A673 (cell line): ENCODE data around the gene STH. TPM values are rescaled to one million over a fixed set of nuclear protein-coding genes. Genes with fewer than 3 reads are reported as not detected.

ENCODE experiments used
- BruUV-seq: library from RNA; stranded (reverse); fragments of 400-500 nt; replicated peaks from 2 replicates; lab custom pipeline; 2021; lab: Mats Ljungman, UMichigan
- CTCF ChIA-PET: fragments of 300-600 bp; sonication (Branson Sonifier 250); formaldehyde crosslinking; loops from one replicate; lab custom pipeline; 2022; ENCODE audit warnings: antibody characterized with exemption; lab: Charles Lee
- POLR2A ChIA-PET: fragments of 300-600 bp; sonication (Branson Sonifier 250); formaldehyde crosslinking; loops from one replicate; lab custom pipeline; 2022; ENCODE audit warnings: antibody characterized with exemption; ENCODE audit not compliant: low non-redundant PET; lab: Charles Lee
- DNase-seq: peaks from one replicate; pipeline ENCODE4 v3.0.0-alpha.2; 2015; ENCODE audit warnings: low spot score
- H3K27ac ChIP-seq: fragments of 200-600 bp; sonication (generic); 2 replicates; pipeline ENCODE4 v1.5.1; 2016; ENCODE audit warnings: mixed run types, low read depth, mild to moderate bottlenecking, mixed read lengths, antibody characterized with exemption, low read length; ENCODE audit not compliant: poor library complexity, severe bottlenecking
- H3K27me3 ChIP-seq: fragments of 200-600 bp; sonication (generic); replicated peaks from 2 replicates; pipeline ENCODE4 v1.6.1; 2017; ENCODE audit warnings: mixed run types, low read depth, mild to moderate bottlenecking, mixed read lengths, antibody characterized with exemption, low read length; ENCODE audit not compliant: insufficient read depth, poor library complexity
- H3K36me3 ChIP-seq: fragments of 200-600 bp; sonication (generic); 2 replicates; pipeline ENCODE4 v1.6.1; 2016; ENCODE audit warnings: mixed run types, mild to moderate bottlenecking, mixed read lengths, antibody characterized with exemption, low read length; ENCODE audit not compliant: insufficient read depth, poor library complexity, severe bottlenecking
- H3K4me1 ChIP-seq: fragments of 200-600 bp; sonication (generic); 2 replicates; pipeline ENCODE4 v1.6.1; 2017; ENCODE audit warnings: mixed run types, mild to moderate bottlenecking, mixed read lengths, antibody characterized with exemption, low read length; ENCODE audit not compliant: insufficient read depth, poor library complexity, severe bottlenecking
- H3K4me3 ChIP-seq: fragments of 200-600 bp; sonication (generic); 2 replicates; pipeline ENCODE4 v1.5.1; 2016; ENCODE audit warnings: low read depth, mixed run types, mild to moderate bottlenecking, mixed read lengths, low read length; ENCODE audit not compliant: poor library complexity, severe bottlenecking
- H3K9me3 ChIP-seq: fragments of 200-600 bp; sonication (generic); 2 replicates; pipeline ENCODE4 v1.6.1; 2016; ENCODE audit warnings: mixed run types, low read depth, mild to moderate bottlenecking, mixed read lengths, antibody characterized with exemption, low read length; ENCODE audit not compliant: poor library complexity, severe bottlenecking
- EZH2 ChIP-seq: fragments of 200-600 bp; sonication (generic); IDR thresholded peaks from 2 replicates; pipeline ENCODE4 v1.6.1; 2017; ENCODE audit warnings: borderline replicate concordance, low read depth, mild to moderate bottlenecking, mixed read lengths, antibody characterized with exemption, low read length; ENCODE audit not compliant: poor library complexity, severe bottlenecking
- intact Hi-C: fragments of 100-400 bp; cut with micrococcal nuclease; formaldehyde crosslinking; loops from one replicate; pipeline ENCODE4 v1.10.0; 2022; ENCODE audit not compliant: unreplicated experiment
- total RNA-seq: library from RNA; stranded (reverse); gene quantifications from 2 replicates; pipeline ENCODE4 v1.2.3, GENCODE V29; 2021
- TF ChIP-seq, protein P1 (sequence below): fragments of 300-800, 200-600 bp; sonication (generic); conservative IDR thresholded peaks from 2 replicates; pipeline ENCODE4 v1.5.1; 2017; ENCODE audit warnings: low read depth, mild to moderate bottlenecking, antibody characterized with exemption, low read length, moderate library complexity, mixed read lengths

Gene STH
- total RNA-seq, 1 experiment from 2014 or later, result not detected

DNA sequence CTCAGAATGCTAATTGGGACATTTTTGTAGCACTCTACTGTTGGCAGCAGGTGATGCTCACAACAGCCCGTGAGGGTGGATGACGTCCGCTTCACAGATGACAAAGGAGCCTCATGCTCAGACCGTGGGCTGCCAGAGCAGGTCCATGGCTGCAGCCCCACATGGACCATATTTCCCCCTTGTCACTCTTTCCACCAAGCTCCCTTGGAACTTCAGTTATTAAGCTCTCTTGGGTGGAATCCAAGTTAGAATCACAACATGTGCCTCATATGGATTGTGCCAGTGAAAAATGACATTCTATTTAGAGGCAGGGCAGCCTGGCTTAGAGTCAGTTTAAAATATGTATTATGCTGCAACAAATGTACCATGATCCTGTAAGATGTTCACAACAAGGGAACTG, 33.2 kb upstream of the STH start:
- DNase-seq, result no peak
- H3K27ac ChIP-seq, result no peak overlapping the region
- TF ChIP-seq, protein P1, sequence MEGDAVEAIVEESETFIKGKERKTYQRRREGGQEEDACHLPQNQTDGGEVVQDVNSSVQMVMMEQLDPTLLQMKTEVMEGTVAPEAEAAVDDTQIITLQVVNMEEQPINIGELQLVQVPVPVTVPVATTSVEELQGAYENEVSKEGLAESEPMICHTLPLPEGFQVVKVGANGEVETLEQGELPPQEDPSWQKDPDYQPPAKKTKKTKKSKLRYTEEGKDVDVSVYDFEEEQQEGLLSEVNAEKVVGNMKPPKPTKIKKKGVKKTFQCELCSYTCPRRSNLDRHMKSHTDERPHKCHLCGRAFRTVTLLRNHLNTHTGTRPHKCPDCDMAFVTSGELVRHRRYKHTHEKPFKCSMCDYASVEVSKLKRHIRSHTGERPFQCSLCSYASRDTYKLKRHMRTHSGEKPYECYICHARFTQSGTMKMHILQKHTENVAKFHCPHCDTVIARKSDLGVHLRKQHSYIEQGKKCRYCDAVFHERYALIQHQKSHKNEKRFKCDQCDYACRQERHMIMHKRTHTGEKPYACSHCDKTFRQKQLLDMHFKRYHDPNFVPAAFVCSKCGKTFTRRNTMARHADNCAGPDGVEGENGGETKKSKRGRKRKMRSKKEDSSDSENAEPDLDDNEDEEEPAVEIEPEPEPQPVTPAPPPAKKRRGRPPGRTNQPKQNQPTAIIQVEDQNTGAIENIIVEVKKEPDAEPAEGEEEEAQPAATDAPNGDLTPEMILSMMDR, result no peak
- TF ChIP-seq EZH2, result no peak
- H3K27me3 ChIP-seq, result no peaks in the 10 kb centered on the region
- intact Hi-C loops, result no loop called here
- POLR2A ChIA-PET, result no interaction called here
- H3K4me3 ChIP-seq, result no peak overlapping the region
- BruUV-seq, result no TSS peak
- no peaks in the 10 kb centered on the region for H3K4me1 ChIP-seq
- H3K36me3 ChIP-seq, result no peaks in the 10 kb centered on the region
- H3K9me3 ChIP-seq, result no peaks in the 10 kb centered on the region
- CTCF ChIA-PET, result no interaction called here

DNA sequence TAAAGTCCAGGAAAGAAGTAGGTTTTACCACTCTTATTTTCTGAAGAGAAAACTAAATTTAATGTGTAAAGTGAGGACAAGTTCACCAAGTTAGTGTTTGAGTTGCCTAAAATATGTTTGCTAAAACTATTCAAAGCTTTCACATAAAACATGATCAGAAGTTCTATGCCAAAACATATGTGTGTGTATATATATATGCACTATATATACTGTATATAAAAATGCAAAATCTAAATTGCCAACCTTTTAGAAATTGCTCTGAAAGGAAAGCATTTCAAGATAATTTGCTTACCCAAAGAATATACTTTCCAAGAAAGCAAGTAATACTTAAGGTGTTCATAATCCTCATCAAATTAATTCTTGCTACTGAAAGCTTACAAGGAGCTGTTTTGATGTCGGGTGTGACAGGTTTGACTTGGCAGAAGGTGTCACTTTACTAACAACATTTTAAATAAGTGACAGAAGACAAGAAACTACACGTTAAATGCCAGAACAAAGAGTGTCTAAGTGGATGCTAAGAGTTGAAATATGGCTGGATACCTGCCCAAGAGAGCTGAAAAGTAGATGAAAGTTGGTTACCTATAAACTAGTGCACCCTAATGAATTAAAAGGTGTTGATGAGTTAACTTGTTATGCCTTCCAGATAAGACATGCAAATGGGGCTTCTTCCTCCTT, 32.3 kb upstream of the STH start:
- TF ChIP-seq, protein P1, result no peak
- no peak for TF ChIP-seq EZH2
- BruUV-seq, result no TSS peak
- no peak overlapping the region for H3K27ac ChIP-seq
- no peaks in the 10 kb centered on the region for H3K36me3 ChIP-seq
- POLR2A ChIA-PET, result no interaction called here
- no peaks in the 10 kb centered on the region for H3K4me1 ChIP-seq
- H3K27me3 ChIP-seq, result no peaks in the 10 kb centered on the region
- intact Hi-C loops, result no loop called here
- DNase-seq, result no peak
- H3K4me3 ChIP-seq, result no peak overlapping the region
- CTCF ChIA-PET, result no interaction called here
- no peaks in the 10 kb centered on the region for H3K9me3 ChIP-seq

DNA sequence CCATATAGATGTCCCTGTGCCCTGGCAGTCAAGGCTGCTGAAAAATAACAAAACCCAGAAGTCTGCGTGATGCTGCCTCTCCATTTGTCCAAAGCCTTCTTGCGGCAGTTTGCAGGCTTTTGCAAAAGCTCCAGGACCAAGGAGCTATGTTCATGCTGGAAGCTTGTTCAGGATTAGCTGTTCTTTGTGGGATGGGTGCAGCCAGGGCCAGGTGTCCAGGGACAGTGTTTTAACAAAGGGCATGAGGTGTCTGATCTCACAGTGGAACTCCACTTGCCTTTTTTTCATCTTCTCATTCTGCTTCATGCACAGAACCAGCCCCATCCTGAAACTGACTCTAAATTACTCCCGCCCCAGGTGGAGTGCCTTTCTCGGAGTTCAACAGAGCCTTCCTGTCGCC, 31.7 kb upstream of the STH start:
- Histone ChIP-seq H3K4me1 (no peaks in the 10 kb centered on the region), H3K36me3 (no peaks in the 10 kb centered on the region), H3K4me3 (no peak overlapping the region), H3K27me3 (no peaks in the 10 kb centered on the region), H3K9me3 (no peaks in the 10 kb centered on the region), H3K27ac (no peak overlapping the region)
- no TSS peak for BruUV-seq
- no peak for DNase-seq
- ChIA-PET POLR2A (no interaction called here), CTCF (no interaction called here)
- TF ChIP-seq EZH2, result no peak
- TF ChIP-seq, protein P1, result no peak
- intact Hi-C loops, result no loop called here
